Nephron progenitor cell (in vitro differentiated cells): ENCODE results near the gene ZNF850.

ENCODE experiments used
- DNase-seq: peaks from one replicate; pipeline ENCODE4 v3.0.0; 2021
- H3K27ac Mint-ChIP-seq: 2 replicates; pipeline ENCODE4 v1.8.0; 2021; ENCODE audit warnings: mild to moderate bottlenecking, moderate library complexity, mixed read lengths
- H3K27me3 Mint-ChIP-seq: 2 replicates; pipeline ENCODE4 v1.8.0; 2021; ENCODE audit warnings: mild to moderate bottlenecking, low read depth, mixed read lengths; ENCODE audit not compliant: poor library complexity
- H3K36me3 Mint-ChIP-seq: 2 replicates; pipeline ENCODE4 v1.8.0; 2021; ENCODE audit warnings: low read depth, mixed read lengths
- H3K4me1 Mint-ChIP-seq: 2 replicates; pipeline ENCODE4 v1.8.0; 2021; ENCODE audit warnings: mixed read lengths
- H3K4me3 Mint-ChIP-seq: 2 replicates; pipeline ENCODE4 v1.8.0; 2021; ENCODE audit warnings: mild to moderate bottlenecking, moderate library complexity, mixed read lengths
- H3K9me3 Mint-ChIP-seq: 2 replicates; pipeline ENCODE4 v1.8.0; 2021; ENCODE audit warnings: mild to moderate bottlenecking, moderate library complexity, mixed read lengths
- CTCF ChIP-seq: fragments of 200-600 bp; sonication (generic); IDR thresholded peaks from 2 replicates; pipeline ENCODE4 v1.5.0; 2021; ENCODE audit warnings: antibody characterized with exemption

Gene ZNF850

GRCh38 chr19:36665832-36666231, 106.8 kb downstream of the ZNF850 start:
- TF ChIP-seq CTCF, result no peak
- peaks cover 89% of the 10 kb centered on the region for H3K36me3 Mint-ChIP-seq
- DNase-seq, result no peak

More at GRCh38 chr19:36665832-36666231, 106.8 kb downstream of the ZNF850 start:
- peaks cover 12% of the 10 kb centered on the region for H3K27me3 Mint-ChIP-seq
- H3K4me3 Mint-ChIP-seq, result peak overlapping the region; percentile 100
- peak overlapping the region; percentile 84 for H3K27ac Mint-ChIP-seq
- H3K9me3 Mint-ChIP-seq, result peaks cover 90% of the 10 kb centered on the region
- peaks cover 24% of the 10 kb centered on the region for H3K4me1 Mint-ChIP-seq
